GM18502 (cell line): Measurements from ENCODE around the gene PMEL.
"Not testable (repeated sequence)": the region's sequence is repeated elsewhere in the genome, so short reads cannot be mapped to it uniquely, and the experiment has no call there.

Experiments
- ATAC-seq: cut with Tn5 transposase; IDR thresholded peaks from one replicate; pipeline ENCODE4 v1.9.1; 2021; ENCODE audit warnings: mild to moderate bottlenecking; ENCODE audit not compliant: unreplicated experiment, poor library complexity

The PMEL gene

DNA sequence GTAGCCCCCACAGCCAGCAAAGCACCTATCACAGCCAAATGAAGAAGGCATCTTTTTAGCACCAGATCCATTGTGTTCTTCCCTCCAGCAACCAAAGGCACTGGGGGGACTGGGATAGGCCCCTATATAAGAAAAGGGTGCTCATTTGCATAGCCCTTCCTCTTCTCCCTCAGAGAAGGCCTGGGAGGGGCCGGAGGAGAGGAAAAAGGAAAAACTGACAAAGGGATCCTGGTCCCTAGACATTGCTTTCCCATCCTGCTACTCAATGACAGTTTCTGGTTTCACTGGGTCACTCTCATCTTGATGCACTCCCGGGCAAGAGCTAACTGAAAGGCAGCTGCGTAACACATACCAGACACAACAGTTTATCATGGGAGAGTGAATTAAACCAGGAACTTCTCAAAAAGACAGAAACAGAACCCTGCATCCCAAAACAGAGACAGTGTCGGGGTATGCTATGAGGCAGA lies at the start of gene PMEL:
TSS of gene PMEL (minus strand) at position 102 of the 467 bp plus-strand sequence. CDS start at position 71, 31 bp downstream.
- no peak for ATAC-seq

DNA sequence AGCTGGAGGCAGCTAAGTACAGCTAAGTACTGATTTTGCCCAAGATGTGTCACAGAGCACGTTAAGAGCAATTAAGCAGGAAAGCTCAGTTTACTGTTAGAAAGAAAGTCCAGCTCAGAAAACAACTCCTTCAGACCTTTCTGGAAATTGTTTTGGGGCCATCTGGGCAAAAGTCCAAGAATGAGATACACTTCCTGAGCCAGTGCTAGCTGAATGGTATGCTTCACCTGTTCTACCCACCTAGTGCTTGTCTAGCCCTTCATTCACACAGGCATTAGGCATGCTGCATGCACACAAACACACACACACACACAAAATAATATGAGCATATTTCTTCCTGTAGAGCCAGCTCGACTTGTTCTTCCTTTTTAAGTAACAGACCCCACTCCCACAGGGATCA lies 48.4 kb upstream of the PMEL start:
- ATAC-seq, result no peak

- no peak for ATAC-seq
Observed at GRCh38 chr12:56013482-56013881, 47.6 kb upstream of the PMEL start.

- no peak for ATAC-seq
Observed at GRCh38 chr12:56011509-56012090, 45.8 kb upstream of the PMEL start.

- ATAC-seq, result no peak
Observed at GRCh38 chr12:56010111-56010570, 44.3 kb upstream of the PMEL start.

GRCh38 chr12:56007564-56008559 lies 42.0 kb upstream of the PMEL start:
- peak; percentile 51 for ATAC-seq

DNA sequence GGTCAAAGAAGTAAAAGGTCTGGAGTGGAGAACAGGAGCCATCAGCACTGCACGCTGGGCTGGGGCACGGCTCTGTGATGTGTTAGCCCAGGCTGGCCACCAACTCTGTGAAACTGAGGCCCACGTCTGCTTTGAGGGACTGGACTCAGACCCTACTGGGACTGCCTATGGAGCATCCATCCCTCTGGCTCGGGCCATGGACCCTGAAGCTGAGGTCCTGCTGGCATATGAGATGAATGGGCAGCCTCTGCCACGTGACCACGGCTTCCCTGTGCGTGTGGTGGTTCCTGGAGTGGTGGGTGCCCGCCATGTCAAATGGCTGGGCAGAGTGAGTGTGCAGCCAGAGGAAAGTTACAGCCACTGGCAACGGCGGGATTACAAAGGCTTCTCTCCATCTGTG lies 38.4 kb upstream of the PMEL start:
- ATAC-seq, result no peak

DNA sequence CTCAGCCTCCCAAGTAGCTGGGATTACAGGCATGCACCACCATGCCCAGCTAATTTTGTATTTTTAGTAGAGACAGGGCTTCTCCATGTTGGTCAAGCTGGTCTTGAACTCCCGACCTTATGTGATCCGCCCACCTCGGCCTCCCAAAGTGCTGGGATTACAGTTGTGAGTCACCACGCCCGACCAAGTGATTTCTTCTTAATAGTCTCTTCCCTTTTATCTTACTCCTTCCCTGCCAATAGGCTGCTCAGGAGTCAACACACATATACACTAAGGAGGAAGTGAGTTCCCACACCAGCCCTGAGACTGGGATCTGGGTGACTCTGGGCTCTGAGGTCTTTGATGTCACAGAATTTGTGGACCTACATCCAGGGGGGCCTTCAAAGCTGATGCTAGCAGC lies 37.5 kb upstream of the PMEL start:
- ATAC-seq, result not testable (repeated sequence)

GRCh38 chr12:56001487-56002100 lies 35.8 kb upstream of the PMEL start:
- no peak for ATAC-seq

DNA sequence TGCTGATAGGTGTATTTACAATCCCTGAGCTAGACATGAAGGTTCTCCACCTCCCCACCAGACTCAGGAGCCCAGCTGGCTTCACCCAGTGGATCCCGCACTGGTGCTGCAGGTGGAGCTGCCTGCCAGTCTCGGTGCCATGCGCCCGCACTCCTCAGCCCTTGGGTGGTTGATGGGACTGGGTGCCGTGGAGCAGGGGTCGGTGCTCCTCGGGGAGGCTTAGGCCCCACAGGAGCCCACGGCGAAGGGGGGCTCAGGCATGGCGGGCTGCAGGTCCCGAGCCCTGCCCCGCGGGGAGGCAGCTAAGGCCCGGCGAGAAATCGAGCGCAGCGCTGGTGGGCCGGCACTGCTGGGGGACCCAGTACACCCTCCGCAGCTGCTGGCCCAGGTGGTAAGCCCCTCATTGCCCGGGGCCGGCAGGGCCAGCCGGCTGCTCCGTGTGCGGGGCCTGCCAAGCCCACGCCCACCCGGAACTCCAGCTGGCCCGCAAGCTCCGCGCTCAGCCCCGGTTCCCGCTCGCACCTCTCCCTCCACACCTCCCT lies 34.2 kb upstream of the PMEL start:
- ATAC-seq, result not testable (repeated sequence)

DNA sequence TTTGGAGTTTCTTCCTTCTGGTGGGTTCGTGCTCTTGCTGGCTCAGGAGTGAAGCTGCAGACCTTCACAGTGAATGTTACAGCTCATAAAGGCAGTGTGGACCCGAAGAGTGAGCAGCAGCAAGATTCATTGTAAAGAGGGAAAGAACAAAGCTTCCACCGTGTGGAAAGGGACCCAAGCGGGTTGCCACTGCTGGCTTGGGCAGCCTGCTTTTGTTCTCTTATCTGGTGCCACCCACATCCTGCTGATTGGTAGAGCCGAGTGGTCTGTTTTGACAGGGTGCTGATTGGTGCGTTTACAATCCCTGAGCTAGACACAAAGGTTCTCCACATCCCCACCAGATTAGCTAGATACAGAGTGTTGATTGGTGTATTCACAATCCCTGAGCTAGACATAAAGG lies 33.7 kb upstream of the PMEL start:
- not testable (repeated sequence) for ATAC-seq

DNA sequence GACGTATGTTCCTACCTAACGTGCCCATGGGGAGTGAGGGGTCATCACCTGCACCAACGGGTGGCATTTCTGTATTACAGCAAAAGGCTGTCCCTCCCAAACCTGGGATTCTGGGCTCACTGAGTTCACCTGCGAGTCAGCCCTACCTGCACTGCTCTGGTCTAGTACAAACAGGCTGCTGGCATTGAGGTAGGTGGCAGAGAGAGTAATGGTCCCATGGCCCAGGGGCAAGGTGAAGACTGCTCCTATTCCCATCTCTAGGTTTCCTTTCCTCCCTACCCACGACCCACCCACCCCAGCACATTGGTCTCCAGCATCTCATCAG lies 31.7 kb upstream of the PMEL start:
- ATAC-seq, result no peak

- ATAC-seq, result peak; percentile 98
Observed at GRCh38 chr12:55996715-55997534, 31.1 kb upstream of the PMEL start, which contains the start of gene SUOX. TSS of gene SUOX (plus strand) at chr12:55997276. CDS start at chr12:56002222, 4,946 bp downstream.

DNA sequence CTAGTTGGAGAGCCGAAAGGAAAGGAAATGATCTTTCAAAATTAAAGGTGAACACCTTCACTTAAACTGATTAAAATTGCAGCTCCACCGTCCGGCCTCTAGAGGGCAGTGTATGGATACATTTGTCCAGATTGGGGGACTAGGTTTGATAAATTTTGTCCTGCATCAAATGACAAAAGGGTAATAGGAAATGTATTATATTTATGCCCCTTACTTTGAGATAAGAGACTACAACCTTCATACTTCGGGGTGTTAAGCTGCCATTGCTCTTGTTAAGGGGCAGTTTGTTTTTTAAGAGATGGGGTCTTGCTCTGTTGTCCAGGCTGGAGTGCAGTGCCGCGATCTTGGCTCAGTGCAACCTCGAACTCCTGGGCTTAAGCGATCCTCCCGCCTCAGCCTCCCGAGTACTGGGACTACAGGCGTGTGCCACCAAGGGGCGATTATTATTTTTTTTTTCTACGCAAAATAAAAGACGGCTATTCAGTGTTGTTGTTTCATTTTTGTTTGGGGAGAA lies 30.4 kb upstream of the PMEL start:
- ATAC-seq, result no peak

DNA sequence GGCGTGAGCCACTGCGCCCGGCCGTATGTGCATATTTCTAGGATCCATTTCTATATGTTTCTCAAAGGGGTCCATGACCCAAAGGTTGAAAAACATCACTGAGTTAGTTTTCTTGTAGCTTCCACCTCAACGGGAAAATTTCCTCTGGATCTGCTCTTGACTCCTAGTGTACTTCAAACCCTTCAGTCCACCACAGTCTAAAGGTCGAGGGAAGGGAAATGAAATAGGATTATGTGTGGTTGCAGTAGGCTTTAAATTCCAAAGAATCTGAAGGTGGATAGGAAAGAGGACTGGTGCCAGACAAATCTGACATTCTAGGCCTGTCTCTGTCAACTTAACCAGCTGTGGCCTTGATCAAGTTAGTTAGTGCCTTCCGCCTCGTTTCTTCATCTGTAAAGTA lies 29.5 kb upstream of the PMEL start:
- ATAC-seq, result no peak

DNA sequence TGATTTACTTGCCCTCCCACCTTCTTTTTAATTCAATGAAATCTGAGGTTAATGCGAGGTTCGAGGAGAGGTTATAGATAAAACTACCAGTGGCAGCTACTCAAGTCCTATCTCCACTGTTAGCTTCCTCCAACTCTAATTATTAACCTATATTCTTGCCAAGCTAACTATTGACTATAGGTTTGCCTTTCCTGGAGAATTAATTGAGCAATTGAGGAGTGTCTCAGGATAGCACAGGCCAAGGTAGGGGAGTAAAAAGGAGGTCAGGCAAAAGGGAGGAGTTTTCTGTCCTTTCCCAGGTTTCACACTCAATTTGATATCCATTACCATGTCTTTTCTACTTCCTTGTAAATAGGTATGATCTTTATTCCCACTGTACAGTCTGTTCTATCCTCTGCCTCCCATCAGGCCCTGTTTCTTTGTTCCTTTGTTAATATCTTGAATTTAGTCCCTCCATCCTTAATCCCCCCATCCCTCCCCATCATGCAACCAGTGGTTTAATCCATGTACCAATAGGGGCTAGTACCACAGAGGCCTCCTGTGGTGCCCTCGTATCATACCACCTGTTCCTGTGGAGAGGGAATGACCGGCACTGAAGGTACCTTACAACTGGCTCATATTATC lies 27.5 kb upstream of the PMEL start:
- no peak for ATAC-seq

DNA sequence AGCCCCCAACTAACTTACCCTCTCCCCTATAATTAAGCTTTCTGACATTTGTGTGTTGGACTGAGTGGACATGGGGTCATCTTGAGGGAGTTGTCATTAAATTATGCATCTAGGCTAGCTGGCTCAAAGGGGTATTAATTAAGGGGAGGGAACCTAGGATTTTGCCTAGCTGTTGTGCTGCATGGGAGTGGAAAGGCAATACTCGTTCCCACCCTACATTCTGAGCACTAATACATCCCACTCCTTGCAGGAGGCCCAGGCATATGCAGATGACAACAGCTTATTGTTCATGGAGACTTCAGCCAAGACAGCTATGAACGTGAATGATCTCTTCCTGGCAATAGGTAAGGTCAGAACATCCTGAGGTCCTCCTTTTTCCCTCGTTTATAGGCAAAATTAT lies 25.3 kb upstream of the PMEL start:
- no peak for ATAC-seq

GRCh38 chr12:55985976-55986375 lies 20.1 kb upstream of the PMEL start:
- ATAC-seq, result not testable (repeated sequence)

GRCh38 chr12:55985341-55985740 lies 19.5 kb upstream of the PMEL start:
- no peak for ATAC-seq
